Ecto neural progenitor cell (in vitro differentiated cells): ENCODE data around the gene TALDO1.
A peak's percentile ranks its signal among the peaks of the same experiment; 100 is the strongest.
"Not testable (repeated sequence)": the region's sequence is repeated elsewhere in the genome, so short reads cannot be mapped to it uniquely, and the experiment has no call there.

Source experiments
- DNase-seq: peaks from one replicate; pipeline ENCODE4 v3.0.0-alpha.2; 2018; ENCODE audit warnings: low spot score

Gene TALDO1

DNA sequence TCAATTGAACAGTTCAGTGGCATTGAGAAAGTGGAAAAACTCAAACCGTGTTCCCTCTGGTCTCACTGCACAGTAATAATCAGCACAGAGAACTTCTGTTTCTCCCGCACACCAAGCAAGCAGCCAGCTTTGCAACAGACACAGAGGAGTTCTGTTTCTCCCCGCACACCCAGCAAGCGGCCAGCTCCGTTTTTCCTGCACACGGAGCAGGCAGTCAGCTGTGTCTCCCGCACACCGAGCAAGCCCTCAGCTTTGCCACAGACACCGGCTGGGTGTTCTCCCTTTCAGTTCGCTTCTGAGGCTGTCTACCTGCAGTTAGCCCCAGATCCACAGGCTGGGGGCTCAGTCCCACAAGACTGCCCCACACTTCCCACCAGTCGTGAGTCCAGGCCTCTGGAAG, 9.9 kb upstream of the TALDO1 start:
- DNase-seq: no peak

DNA sequence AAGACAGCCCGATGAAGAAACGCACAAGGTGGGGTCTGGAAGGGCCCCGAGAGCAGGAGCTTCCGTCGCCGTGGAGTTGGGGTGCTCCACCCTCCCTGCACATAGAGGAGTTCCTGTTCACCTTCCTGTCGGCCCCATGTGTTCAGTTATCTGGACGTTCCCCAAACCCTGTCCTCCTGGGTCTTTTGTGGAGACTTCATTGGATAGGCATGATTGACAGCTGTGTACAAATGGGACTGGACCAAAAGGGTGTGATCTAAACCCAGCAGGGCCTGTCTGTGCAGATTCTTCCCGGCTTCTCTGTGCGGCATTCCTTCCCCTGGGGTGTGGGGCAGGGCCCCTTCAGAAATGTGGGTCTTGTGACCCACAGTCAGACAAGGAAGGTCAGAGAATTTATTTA, 9.4 kb upstream of the TALDO1 start:
- DNase-seq: not testable (repeated sequence)

GRCh38 chr11:742156-742546, 5.1 kb upstream of the TALDO1 start:
- no peak for DNase-seq

- no peak for DNase-seq
Measured at GRCh38 chr11:742571-743201, 4.6 kb upstream of the TALDO1 start.

DNA sequence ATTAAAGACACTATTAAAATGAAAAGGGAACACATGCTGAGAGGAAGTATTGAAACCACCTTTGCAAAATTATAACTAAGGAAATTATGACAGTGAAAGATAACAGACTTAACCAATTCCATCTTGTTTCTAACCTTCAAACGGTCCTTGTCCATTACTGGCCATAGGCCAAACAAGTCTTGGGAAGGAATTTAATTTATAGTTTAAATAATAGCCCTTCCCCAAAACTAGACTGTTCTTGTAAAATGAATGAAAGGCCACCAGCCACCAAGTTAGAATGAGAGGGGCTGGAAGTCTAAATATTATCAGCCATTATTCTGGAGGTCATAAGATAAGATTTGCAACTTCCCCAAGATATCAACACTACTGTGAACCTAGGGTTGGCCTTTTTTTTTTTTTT, 1.8 kb upstream of the TALDO1 start:
- DNase-seq: no peak

DNA sequence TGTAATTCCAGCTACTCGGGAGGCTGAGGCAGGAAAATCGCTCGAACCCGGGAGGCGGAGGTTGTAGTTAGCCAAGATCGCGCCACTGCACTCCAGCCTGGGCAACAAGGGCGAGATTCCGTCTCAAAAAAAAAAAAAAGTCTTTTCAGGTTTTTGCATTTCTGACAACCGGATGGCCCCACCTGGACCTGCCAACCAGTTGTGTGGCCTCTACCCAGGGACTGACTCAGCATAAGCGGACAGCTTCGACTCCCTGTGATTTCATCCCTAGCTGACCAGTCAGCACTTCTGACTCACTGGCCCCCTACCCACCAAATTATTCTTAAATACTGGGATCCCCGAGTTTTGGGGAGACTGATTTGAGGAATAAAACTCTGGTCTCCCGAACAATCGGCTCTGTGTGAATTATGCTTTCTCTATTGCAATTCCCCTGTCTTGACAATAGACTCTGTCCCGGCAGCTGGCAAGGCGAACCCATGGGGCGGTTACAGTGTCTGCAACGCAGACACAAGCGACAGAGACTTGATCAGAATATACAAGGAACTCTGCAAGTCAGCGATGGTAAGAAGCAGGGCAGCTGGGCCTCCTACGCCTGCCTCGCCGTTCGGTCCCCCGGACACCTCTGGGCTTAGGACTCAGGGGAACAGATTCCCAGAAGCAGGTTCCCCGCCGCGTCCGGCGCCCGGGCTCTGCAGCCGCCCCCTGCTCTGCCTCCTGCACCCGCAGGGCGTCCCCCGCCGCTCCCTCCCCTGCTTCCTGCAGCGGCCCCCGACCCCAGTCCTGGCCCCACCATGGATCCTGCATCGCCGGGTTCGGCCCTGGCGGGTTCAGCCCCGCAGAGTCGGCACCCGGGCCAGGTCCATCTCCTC, 741 bp upstream of the TALDO1 start:
- no peak for DNase-seq

- DNase-seq: no peak
Measured at GRCh38 chr11:748007-748359, 719 bp downstream of the TALDO1 start.

DNA sequence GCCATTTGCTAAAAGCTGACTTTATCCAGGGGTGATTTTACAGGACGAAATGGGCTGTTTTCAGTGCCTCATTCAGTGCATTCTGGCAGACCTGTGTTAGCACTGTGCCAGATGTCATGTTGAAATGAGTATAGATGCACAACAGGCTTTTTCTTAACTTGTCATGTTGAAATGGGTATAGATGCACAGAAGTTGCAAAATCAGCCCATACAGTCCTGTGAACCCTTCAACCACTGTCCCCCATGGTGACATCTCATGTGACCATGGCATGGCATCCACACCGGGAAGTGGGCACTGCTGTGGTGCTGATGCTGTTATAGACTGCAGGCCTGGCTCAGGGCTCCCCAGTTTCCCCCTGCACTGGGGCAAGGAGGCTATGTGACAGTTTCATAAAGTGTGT, 2.5 kb downstream of the TALDO1 start:
- DNase-seq: no peak

GRCh38 chr11:760236-760635, 13.0 kb downstream of the TALDO1 start:
- DNase-seq: no peak

DNA sequence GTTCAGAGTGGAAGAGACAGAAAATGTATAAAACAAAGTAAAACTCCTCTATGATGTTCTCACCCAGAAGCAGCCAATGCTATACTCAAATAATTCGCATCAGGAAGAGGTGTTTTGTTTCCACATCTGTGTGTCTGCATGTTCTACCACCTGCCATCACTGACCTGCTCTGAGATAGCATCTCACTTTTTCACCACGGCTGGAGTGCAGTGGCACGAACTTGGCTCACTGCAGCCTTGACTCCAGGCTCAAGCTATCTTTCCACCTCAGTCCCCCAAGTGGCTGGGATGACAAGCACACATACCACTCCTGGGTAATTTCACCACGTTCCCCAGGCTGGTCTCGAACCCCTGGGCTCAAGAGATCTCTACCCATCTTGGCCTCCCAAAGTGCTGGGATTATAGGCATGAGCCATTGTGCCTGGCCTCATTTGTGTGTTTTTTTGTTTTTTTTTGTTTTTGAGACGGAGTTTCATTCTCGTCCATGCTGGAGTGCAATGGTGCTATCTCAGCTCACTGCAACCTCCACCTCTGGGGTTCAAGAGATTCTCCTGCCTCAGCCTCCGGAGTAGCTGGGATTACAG, 14.4 kb downstream of the TALDO1 start:
- no peak for DNase-seq

- no peak for DNase-seq
Measured at GRCh38 chr11:762421-763072, 15.3 kb downstream of the TALDO1 start.

GRCh38 chr11:763073-763463, 15.8 kb downstream of the TALDO1 start:
- DNase-seq: no peak

GRCh38 chr11:763549-764321, 16.5 kb downstream of the TALDO1 start:
- no peak for DNase-seq

DNA sequence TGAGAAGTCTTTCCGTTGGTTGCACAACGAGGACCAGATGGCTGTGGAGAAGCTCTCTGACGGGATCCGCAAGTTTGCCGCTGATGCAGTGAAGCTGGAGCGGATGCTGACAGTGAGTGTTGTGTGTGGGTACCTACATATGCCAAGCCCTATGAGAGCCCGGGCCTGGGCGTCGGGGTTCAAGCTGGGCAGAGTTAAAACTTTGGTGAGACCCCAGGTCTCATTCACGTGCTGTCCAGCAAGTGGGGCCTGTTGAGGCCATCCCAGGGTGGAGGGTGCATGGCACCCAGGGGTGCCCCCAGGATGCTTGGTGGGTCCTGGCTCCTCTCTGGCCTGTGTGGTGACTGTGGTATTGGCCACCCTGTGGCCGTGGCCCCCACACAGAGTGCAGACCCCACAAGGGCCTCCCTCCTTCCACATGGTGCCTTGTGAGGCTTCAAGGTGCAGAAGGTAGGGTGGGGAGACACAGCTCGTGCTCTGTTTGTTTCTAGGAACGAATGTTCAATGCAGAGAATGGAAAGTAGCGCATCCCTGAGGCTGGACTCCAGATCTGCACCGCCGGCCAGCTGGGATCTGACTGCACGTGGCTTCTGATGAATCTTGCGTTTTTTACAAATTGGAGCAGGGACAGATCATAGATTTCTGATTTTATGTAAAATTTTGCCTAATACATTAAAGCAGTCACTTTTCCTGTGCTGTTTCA, 17.2 kb downstream of the TALDO1 start:
- DNase-seq: no peak

GRCh38 chr11:765025-765801, 17.9 kb downstream of the TALDO1 start:
- DNase-seq: peak; percentile 72

DNA sequence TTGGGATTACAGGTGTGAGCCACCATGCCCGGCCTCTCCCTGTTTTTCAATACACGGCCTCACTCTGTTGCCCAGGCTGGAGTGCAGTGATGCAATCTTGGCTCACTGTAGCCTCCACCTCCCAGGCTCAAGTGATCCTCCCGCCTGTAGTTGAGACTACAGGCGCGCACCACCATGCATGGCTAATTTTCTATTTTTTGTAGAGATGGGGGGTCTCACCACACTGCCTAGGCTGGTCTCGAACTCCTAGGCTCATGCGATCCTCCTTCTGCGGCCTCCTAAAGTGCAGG, 18.5 kb downstream of the TALDO1 start:
- DNase-seq: no peak

DNA sequence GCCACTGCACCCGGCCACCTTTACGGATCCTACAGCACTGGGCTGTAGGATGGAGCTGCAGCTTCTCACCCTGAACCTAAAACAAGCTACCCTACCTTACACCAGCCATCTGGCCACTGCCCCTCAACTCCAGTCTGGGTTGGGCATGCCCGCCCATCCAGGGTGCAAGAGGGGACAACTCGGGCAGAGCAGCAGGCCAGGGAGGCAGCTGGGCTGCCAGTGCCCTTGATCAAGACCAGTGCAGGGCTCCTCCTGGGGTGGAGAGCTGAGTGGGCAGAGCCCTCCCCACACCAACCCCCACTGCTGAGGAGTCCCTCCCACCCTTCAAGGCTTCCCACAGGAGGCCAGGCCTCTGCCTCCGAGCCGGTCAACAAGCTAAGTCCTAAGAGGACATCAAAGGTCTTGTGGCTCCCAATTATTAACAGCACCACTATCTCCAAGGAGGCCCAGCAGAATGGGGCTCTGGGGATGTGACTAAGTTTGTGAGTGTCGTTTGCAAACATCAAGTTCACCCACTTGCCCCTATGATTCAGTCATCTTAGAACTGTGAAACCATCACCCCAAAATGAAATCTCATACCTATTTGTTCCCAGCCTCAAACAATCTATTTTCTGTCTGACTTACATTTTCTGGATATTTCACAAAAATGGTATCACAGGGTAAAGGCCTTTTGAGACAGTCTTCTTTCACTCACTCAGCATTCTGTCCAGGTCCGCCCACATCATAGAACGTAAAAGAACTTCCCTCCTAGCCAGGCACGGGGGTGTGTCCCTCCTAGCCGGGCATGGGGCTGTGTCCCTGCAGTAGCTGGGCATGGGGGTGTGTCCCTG, 19.1 kb downstream of the TALDO1 start:
- DNase-seq: no peak

DNA sequence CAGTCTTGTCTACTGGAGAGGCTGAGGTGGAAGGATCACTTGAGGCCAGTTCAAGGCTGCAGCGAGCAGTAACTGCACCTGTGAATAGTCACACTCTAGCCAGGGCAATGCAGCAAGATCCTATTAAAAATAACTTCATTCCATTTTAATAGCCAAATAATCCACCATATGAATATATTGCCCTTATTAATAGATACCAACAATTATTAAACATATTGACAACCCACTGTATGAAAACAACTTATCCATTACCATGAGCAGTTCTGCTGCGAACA, 19.6 kb downstream of the TALDO1 start:
- no peak for DNase-seq

GRCh38 chr11:767238-767637, 20.0 kb downstream of the TALDO1 start:
- no peak for DNase-seq

DNA sequence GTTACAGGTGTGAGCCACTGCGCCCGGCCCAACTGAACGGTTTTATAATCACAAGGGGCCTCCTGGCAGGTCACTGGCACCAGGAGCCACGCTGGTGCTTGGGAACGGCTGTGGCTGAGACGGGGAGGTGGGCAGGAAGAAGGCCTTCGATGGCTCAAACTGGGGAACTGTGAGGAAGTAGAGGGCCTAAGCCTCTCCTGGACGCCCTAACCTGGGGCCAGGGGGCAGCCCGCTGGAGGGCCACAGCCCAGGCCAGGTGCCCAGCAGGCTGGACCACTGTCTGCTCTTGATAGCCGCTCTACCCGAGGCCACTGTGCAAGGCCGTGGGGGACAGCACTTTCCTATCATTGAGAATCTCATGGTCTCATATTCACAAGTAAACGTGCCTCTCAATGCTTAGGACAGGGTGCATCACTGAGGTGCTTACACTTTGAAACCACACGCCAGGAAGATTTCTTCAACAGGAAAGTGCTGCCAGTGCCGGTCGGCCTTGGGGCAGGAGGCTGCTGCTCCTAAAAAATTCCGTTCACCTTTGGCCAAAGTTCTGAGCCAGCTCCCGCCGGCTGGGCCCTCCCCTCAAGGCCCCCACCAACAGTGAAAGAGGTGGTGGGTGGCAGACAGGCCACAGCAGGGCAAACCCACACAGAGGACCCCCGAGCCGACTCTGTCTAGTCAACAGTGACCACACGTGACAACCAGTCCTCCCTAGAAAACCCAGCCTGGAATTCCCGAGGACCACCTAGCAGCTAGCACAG, 22.8 kb downstream of the TALDO1 start:
- DNase-seq: no peak
